HL-60 (cell line): ENCODE data around the gene SHH.

Source experiments
- DNase-seq, 2 experiments: peaks; one replicate each; pipeline ENCODE4 v3.0.0-alpha.2; 2010 to 2020; ENCODE audit warnings: low read depth in 1 of 2, low spot score in 1 of 2
- H3K27ac ChIP-seq: fragments of 250-450 bp; sonication (Bioruptor Pico); replicated peaks from 2 replicates; pipeline ENCODE4 v1.5.1; 2020; ENCODE audit warnings: mild to moderate bottlenecking, moderate library complexity
- H3K27me3 ChIP-seq: fragments of 250-450 bp; sonication (Bioruptor Pico); 2 replicates; pipeline ENCODE4 v1.5.1; 2021; ENCODE audit warnings: mild to moderate bottlenecking, moderate library complexity; ENCODE audit not compliant: insufficient read depth, poor library complexity, severe bottlenecking
- H3K4me3 ChIP-seq: replicated peaks from 2 replicates; pipeline ENCODE4 v1.5.1; 2011; ENCODE audit warnings: mild to moderate bottlenecking, control low read depth, low read length; ENCODE audit not compliant: insufficient read depth
- CTCF ChIP-seq: IDR thresholded peaks from one replicate; pipeline ENCODE4 v1.5.1; 2011; ENCODE audit warnings: low read length, control low read depth, inconsistent platforms; ENCODE audit not compliant: insufficient read depth
- GABPA ChIP-seq: IDR thresholded peaks from 2 replicates; pipeline ENCODE4 v1.6.1; 2012; ENCODE audit warnings: low read depth
- POLR2AphosphoS5 ChIP-seq: IDR thresholded peaks from 2 replicates; pipeline ENCODE4 v1.6.1; 2012; ENCODE audit warnings: low read depth
- SPI1 ChIP-seq: IDR thresholded peaks from 2 replicates; pipeline ENCODE4 v1.6.1; 2012; ENCODE audit warnings: low read depth, mild to moderate bottlenecking, borderline replicate concordance
- TF ChIP-seq, protein P1 (sequence below): IDR thresholded peaks from 2 replicates; pipeline ENCODE4 v1.6.1; 2012; ENCODE audit warnings: low read depth; ENCODE audit not compliant: insufficient replicate concordance

SHH gene

GRCh38 chr7:155788616-155789000 is 23.7 kb downstream of the SHH start:
- DNase-seq = no peak
- TF ChIP-seq, protein P1, sequence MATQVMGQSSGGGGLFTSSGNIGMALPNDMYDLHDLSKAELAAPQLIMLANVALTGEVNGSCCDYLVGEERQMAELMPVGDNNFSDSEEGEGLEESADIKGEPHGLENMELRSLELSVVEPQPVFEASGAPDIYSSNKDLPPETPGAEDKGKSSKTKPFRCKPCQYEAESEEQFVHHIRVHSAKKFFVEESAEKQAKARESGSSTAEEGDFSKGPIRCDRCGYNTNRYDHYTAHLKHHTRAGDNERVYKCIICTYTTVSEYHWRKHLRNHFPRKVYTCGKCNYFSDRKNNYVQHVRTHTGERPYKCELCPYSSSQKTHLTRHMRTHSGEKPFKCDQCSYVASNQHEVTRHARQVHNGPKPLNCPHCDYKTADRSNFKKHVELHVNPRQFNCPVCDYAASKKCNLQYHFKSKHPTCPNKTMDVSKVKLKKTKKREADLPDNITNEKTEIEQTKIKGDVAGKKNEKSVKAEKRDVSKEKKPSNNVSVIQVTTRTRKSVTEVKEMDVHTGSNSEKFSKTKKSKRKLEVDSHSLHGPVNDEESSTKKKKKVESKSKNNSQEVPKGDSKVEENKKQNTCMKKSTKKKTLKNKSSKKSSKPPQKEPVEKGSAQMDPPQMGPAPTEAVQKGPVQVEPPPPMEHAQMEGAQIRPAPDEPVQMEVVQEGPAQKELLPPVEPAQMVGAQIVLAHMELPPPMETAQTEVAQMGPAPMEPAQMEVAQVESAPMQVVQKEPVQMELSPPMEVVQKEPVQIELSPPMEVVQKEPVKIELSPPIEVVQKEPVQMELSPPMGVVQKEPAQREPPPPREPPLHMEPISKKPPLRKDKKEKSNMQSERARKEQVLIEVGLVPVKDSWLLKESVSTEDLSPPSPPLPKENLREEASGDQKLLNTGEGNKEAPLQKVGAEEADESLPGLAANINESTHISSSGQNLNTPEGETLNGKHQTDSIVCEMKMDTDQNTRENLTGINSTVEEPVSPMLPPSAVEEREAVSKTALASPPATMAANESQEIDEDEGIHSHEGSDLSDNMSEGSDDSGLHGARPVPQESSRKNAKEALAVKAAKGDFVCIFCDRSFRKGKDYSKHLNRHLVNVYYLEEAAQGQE = no peak
- no peak for TF ChIP-seq CTCF
- TF ChIP-seq GABPA = no peak
- TF ChIP-seq SPI1 = no peak
- no peak for TF ChIP-seq POLR2AphosphoS5
- peaks cover 7% of the 10 kb centered on the region for H3K27me3 ChIP-seq
- H3K27ac ChIP-seq = no peak overlapping the region
- H3K4me3 ChIP-seq = no peak overlapping the region

DNA sequence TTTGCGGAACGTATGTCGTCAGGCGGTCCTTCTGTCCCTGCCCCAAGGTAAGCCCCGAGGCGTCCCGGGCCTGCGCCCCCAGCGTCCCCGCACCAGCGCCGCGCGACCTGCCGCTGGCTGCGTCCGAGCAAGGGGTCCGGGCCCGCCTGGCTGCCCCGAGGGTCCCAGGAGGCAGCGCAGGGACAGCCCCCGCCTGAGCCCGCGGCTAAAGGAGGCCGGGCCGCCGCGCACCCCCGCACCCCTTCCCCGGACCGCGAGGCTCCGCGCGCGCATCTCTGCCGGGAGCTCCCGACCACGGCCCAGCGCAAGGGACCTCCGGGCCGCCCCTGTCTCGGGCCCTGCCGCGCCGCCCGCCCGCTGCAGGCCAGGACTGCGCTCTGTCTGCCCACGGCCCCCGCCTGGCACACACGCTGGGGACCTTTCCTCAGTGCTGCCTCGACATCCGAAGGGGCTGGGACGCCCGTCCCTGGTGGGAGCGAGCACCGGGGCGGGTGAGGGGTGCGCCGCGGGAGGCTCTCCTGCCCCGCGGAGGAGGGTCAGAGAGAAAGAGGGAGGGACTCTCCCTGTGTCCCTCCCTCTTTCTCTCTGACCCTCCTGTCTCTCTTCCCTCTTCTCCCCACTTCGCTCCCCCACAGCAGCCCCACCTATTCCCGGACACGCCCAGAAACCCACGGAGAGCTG is 25.0 kb downstream of the SHH start:
- no peak overlapping the region for H3K27ac ChIP-seq
- H3K4me3 ChIP-seq = peak overlapping the region; percentile 30
- DNase-seq = no peak
- TF ChIP-seq POLR2AphosphoS5 (no peak), GABPA (no peak), SPI1 (no peak), CTCF (no peak)
- TF ChIP-seq, protein P1 = no peak
- peaks cover 7% of the 10 kb centered on the region for H3K27me3 ChIP-seq

DNA sequence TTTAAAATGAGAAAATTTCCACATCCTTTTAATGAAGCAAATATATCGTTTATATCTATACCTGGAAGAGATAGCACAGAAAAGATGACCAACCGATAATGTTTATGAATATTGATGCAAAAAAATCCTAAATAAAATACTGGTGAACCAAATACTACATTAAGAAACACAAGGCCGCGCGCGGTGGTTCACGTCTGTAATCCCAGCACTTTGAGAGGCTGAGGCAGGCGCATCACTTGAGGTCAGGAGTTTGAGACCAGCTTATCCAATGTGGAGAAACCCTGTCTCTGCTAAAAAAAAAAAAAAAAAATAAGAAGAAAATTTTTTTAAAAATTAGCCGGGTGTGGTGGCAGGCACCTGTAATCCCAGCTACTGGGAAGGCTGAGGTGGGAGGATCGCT is 25.8 kb downstream of the SHH start:
- DNase-seq = no peak
- TF ChIP-seq, protein P1 = no peak
- TF ChIP-seq POLR2AphosphoS5 (no peak), GABPA (no peak)
- Histone ChIP-seq H3K27ac (no peak overlapping the region), H3K4me3 (no peak overlapping the region), H3K27me3 (peaks cover 7% of the 10 kb centered on the region)
